ENCODE results near the gene NME2. TPM values are rescaled to one million over a fixed set of nuclear protein-coding genes. Genes with fewer than 3 reads are reported as not detected.

NME2 gene
- polyA plus RNA-seq, 1 donor (not counting 4 experiments of a cell fraction or from before 2014, with no cell fraction given) = 1,260 TPM

GRCh38 chr17:51164911-51165679 is 1.1 kb upstream of the NME2 start:
- peaks cover 3% of the 10 kb centered on the region for H4K20me1 ChIP-seq (ENCODE audit: control insufficient read depth, extremely low read depth, insufficient read depth, low read length)
- FAIRE-seq (no peak), DNase-seq (ENCODE audit: low read depth, low spot score) (no peak)
- H3K27me3 ChIP-seq (ENCODE audit: control insufficient read depth, extremely low read depth, insufficient read depth, low read length) = no peaks in the 10 kb centered on the region
- peak overlapping the region; percentile 96 for H3K9ac ChIP-seq (ENCODE audit: control insufficient read depth, extremely low read depth, insufficient read depth, low read length)
- H3K9me1 ChIP-seq (ENCODE audit: control insufficient read depth, extremely low read depth, insufficient read depth, low read length) = no peaks in the 10 kb centered on the region
- dilution Hi-C loops (cut with MboI; ENCODE audit: extremely low pct_ligation_motif_present, low sequenced_read_pairs) = no loop called here
- no peak overlapping the region for H2AFZ ChIP-seq (ENCODE audit: control insufficient read depth, low read length)
- H3K36me3 ChIP-seq (ENCODE audit: control insufficient read depth in 2 of 2, extremely low read depth in 1 of 2, insufficient read depth in 2 of 2, low read length in 2 of 2) = peaks cover 24 to 32% of the 10 kb centered on the region in 2 experiments
- H3K4me1 ChIP-seq (ENCODE audit: control insufficient read depth, extremely low read depth, insufficient read depth, low read length) = peaks cover 18% of the 10 kb centered on the region
- H3K4me3 ChIP-seq (ENCODE audit: control insufficient read depth in 2 of 3, extremely low read depth in 1 of 3, insufficient read depth in 2 of 3, low read depth in 1 of 3, low read length in 3 of 3) = peak overlapping the region in 1 of 3 experiments; percentile 90
- H3K9me3 ChIP-seq (ENCODE audit: control insufficient read depth, low read depth, low read length) = no peaks in the 10 kb centered on the region
- H3K79me2 ChIP-seq (ENCODE audit: control insufficient read depth, insufficient read depth, low read length) = peaks cover 26% of the 10 kb centered on the region
- peak overlapping the region; percentile 92 for H3K4me2 ChIP-seq (ENCODE audit: control insufficient read depth, extremely low read depth, insufficient read depth, low read depth, low read length)
- no peak for TF ChIP-seq EZH2 (IDR thresholded peaks at IDR 0.05; ENCODE audit: low read length)
- no peak for TF ChIP-seq CTCF (optimal IDR thresholded peaks at IDR 0.05 in 1 of 3, IDR thresholded peaks at IDR 0.05 in 1 of 3, conservative IDR thresholded peaks at IDR 0.05 in 1 of 3; ENCODE audit: extremely low read depth in 1 of 3, insufficient read depth in 2 of 3, low read length in 3 of 3)
- H3K27ac ChIP-seq (ENCODE audit: control insufficient read depth, insufficient read depth, low read length) = no peak overlapping the region

GRCh38 chr17:51165680-51166197 is 472 bp upstream of the NME2 start:
- DNase-seq (ENCODE audit: low read depth, low spot score) = no peak
- Histone ChIP-seq H3K79me2 (ENCODE audit: control insufficient read depth, insufficient read depth, low read length) (peaks cover 26% of the 10 kb centered on the region), H3K9me1 (ENCODE audit: control insufficient read depth, extremely low read depth, insufficient read depth, low read length) (no peaks in the 10 kb centered on the region), H4K20me1 (ENCODE audit: control insufficient read depth, extremely low read depth, insufficient read depth, low read length) (peaks cover 3% of the 10 kb centered on the region), H3K9ac (ENCODE audit: control insufficient read depth, extremely low read depth, insufficient read depth, low read length) (peak overlapping the region; percentile 96), H3K27me3 (ENCODE audit: control insufficient read depth, extremely low read depth, insufficient read depth, low read length) (no peaks in the 10 kb centered on the region), H2AFZ (ENCODE audit: control insufficient read depth, low read length) (peak overlapping the region; percentile 82), H3K4me1 (ENCODE audit: control insufficient read depth, extremely low read depth, insufficient read depth, low read length) (peaks cover 18% of the 10 kb centered on the region), H3K4me3 (ENCODE audit: control insufficient read depth in 2 of 3, extremely low read depth in 1 of 3, insufficient read depth in 2 of 3, low read depth in 1 of 3, low read length in 3 of 3) (peak overlapping the region; percentile 90 to 96 (median 95)), H3K9me3 (ENCODE audit: control insufficient read depth, low read depth, low read length) (no peaks in the 10 kb centered on the region), H3K27ac (ENCODE audit: control insufficient read depth, insufficient read depth, low read length) (peak overlapping the region; percentile 88), H3K36me3 (ENCODE audit: control insufficient read depth in 2 of 2, extremely low read depth in 1 of 2, insufficient read depth in 2 of 2, low read length in 2 of 2) (peaks cover 24 to 31% of the 10 kb centered on the region in 2 experiments), H3K4me2 (ENCODE audit: control insufficient read depth, extremely low read depth, insufficient read depth, low read depth, low read length) (peak overlapping the region; percentile 92)
- dilution Hi-C loops (cut with MboI; ENCODE audit: extremely low pct_ligation_motif_present, low sequenced_read_pairs) = no loop called here
- no peak for TF ChIP-seq CTCF (optimal IDR thresholded peaks at IDR 0.05 in 1 of 3, IDR thresholded peaks at IDR 0.05 in 1 of 3, conservative IDR thresholded peaks at IDR 0.05 in 1 of 3; ENCODE audit: extremely low read depth in 1 of 3, insufficient read depth in 2 of 3, low read length in 3 of 3)
- no peak for TF ChIP-seq EZH2 (IDR thresholded peaks at IDR 0.05; ENCODE audit: low read length)
- no peak for FAIRE-seq

Measured in keratinocyte (primary cell).